DMS153 treated with DMSO at 0.1 percent for 48 hours (cell line): ENCODE results near the gene SCN8A.

ENCODE experiments used
- DNase-seq: peaks from one replicate; lab custom pipeline; 2025; ENCODE audit not compliant: unreplicated experiment; lab: John Stamatoyannopoulos, UW

The SCN8A gene

GRCh38 chr12:51705450-51705849 lies 114.4 kb downstream of the SCN8A start:
- no peak for DNase-seq

- no peak for DNase-seq
Observed at GRCh38 chr12:51706206-51706605, 115.2 kb downstream of the SCN8A start.

- DNase-seq = no peak
Observed at GRCh38 chr12:51714666-51715065, 123.6 kb downstream of the SCN8A start.

GRCh38 chr12:51717326-51717925 lies 126.4 kb downstream of the SCN8A start:
- DNase-seq = no peak

GRCh38 chr12:51721282-51721940 lies 130.4 kb downstream of the SCN8A start:
- no peak for DNase-seq

GRCh38 chr12:51722431-51722830 lies 131.4 kb downstream of the SCN8A start:
- DNase-seq = no peak

- DNase-seq = no peak
Observed at GRCh38 chr12:51726161-51726560, 135.1 kb downstream of the SCN8A start.

GRCh38 chr12:51726931-51727330 lies 135.9 kb downstream of the SCN8A start:
- DNase-seq = no peak

GRCh38 chr12:51729331-51729730 lies 138.3 kb downstream of the SCN8A start:
- DNase-seq = no peak

GRCh38 chr12:51730745-51731144 lies 139.7 kb downstream of the SCN8A start:
- no peak for DNase-seq

- DNase-seq = no peak
Observed at GRCh38 chr12:51740536-51740935, 149.5 kb downstream of the SCN8A start.

- no peak for DNase-seq
Observed at GRCh38 chr12:51744235-51744634, 153.2 kb downstream of the SCN8A start.

- no peak for DNase-seq
Observed at GRCh38 chr12:51744957-51745356, 153.9 kb downstream of the SCN8A start.

- no peak for DNase-seq
Observed at GRCh38 chr12:51746416-51746815, 155.4 kb downstream of the SCN8A start.

- DNase-seq = no peak
Observed at GRCh38 chr12:51748235-51748634, 157.2 kb downstream of the SCN8A start.

- DNase-seq = no peak
Observed at GRCh38 chr12:51749206-51749985, 158.4 kb downstream of the SCN8A start.

GRCh38 chr12:51749986-51750317 lies 158.9 kb downstream of the SCN8A start:
- no peak for DNase-seq

GRCh38 chr12:51751661-51752060 lies 160.6 kb downstream of the SCN8A start:
- no peak for DNase-seq

- DNase-seq = no peak
Observed at GRCh38 chr12:51752234-51752889, 161.3 kb downstream of the SCN8A start.

GRCh38 chr12:51753980-51754675 lies 163.1 kb downstream of the SCN8A start:
- DNase-seq = no peak

- no peak for DNase-seq
Observed at GRCh38 chr12:51755251-51755650, 164.2 kb downstream of the SCN8A start.
